Measurements from ENCODE around the gene PXK. TPM values are rescaled to one million over a fixed set of nuclear protein-coding genes. Genes with fewer than 3 reads are reported as not detected.

The PXK gene
- total and polyA plus RNA-seq, 4 donors: 6.0 to 15.9 (median 12.6) TPM

- WGBS: 89% methylated on average over 8 of the region's 8 CpGs
- H3K9me3 ChIP-seq (ENCODE audit: control insufficient read depth in 4 of 4, low read length in 3 of 4): no peaks in the 10 kb centered on the region
- H3K9ac ChIP-seq (ENCODE audit: low read depth in 1 of 2, low read length in 2 of 2): no peak overlapping the region
- no peak overlapping the region for H3K27ac ChIP-seq (ENCODE audit: low read depth in 1 of 2, low read length in 2 of 2)
- H3K4me1 ChIP-seq (ENCODE audit: control insufficient read depth in 4 of 4, insufficient read depth in 4 of 4, low read length in 3 of 4): no peaks in the 10 kb centered on the region
- DNase-seq (ENCODE audit: low spot score): no peak
- TF ChIP-seq SP1 (IDR thresholded peaks at IDR 0.05) (no peak), FOXA1 (IDR thresholded peaks at IDR 0.05) (no peak), NR2F2 (IDR thresholded peaks at IDR 0.05) (no peak), RAD21 (IDR thresholded peaks at IDR 0.05) (no peak), ZBTB33 (IDR thresholded peaks at IDR 0.05) (no peak), TAF1 (conservative IDR thresholded peaks at IDR 0.05) (no peak), YY1 (IDR thresholded peaks at IDR 0.05) (no peak)
- H3K36me3 ChIP-seq (ENCODE audit: control insufficient read depth in 4 of 4, insufficient read depth in 3 of 4, low read depth in 1 of 4, low read length in 3 of 4): no peaks in the 10 kb centered on the region
- no peaks in the 10 kb centered on the region for H3K27me3 ChIP-seq (ENCODE audit: control insufficient read depth in 4 of 4, insufficient read depth in 4 of 4, low read length in 3 of 4)
- no peak overlapping the region for H3K4me3 ChIP-seq (ENCODE audit: low read depth in 1 of 3, low read length in 3 of 3)
These were observed 22.5 kb downstream of the PXK start for GRCh38 chr3:58355179-58355578.

- DNase-seq (ENCODE audit: low spot score): no peak
- Histone ChIP-seq H3K9ac (ENCODE audit: low read depth in 1 of 2, low read length in 2 of 2) (no peak overlapping the region), H3K4me3 (ENCODE audit: low read depth in 1 of 3, low read length in 3 of 3) (no peak overlapping the region), H3K9me3 (ENCODE audit: control insufficient read depth in 4 of 4, low read length in 3 of 4) (no peaks in the 10 kb centered on the region), H3K36me3 (ENCODE audit: control insufficient read depth in 4 of 4, insufficient read depth in 3 of 4, low read depth in 1 of 4, low read length in 3 of 4) (no peaks in the 10 kb centered on the region), H3K27me3 (ENCODE audit: control insufficient read depth in 4 of 4, insufficient read depth in 4 of 4, low read length in 3 of 4) (no peaks in the 10 kb centered on the region), H3K27ac (ENCODE audit: low read depth in 1 of 2, low read length in 2 of 2) (no peak overlapping the region), H3K4me1 (ENCODE audit: control insufficient read depth in 4 of 4, insufficient read depth in 4 of 4, low read length in 3 of 4) (no peaks in the 10 kb centered on the region)
- TF ChIP-seq SP1 (IDR thresholded peaks at IDR 0.05): no peak
- TF ChIP-seq JUND (IDR thresholded peaks at IDR 0.05): no peak
- no peak for TF ChIP-seq ATF3 (IDR thresholded peaks at IDR 0.05)
- TF ChIP-seq YY1 (IDR thresholded peaks at IDR 0.05): no peak
- TF ChIP-seq CTCF (IDR thresholded peaks at IDR 0.05; ENCODE audit: low read depth, low read length, missing input control): no peak
- TF ChIP-seq MAX (IDR thresholded peaks at IDR 0.05): no peak
- TF ChIP-seq GABPA (IDR thresholded peaks at IDR 0.05 in 1 of 2, conservative IDR thresholded peaks at IDR 0.05 in 1 of 2): no peak
- TF ChIP-seq RAD21 (IDR thresholded peaks at IDR 0.05): no peak
- no peak for TF ChIP-seq EGR1 (IDR thresholded peaks at IDR 0.05; ENCODE audit: low read depth in 2 of 2)
- TF ChIP-seq FOXA1 (IDR thresholded peaks at IDR 0.05): no peak
- no peak for TF ChIP-seq RXRA (IDR thresholded peaks at IDR 0.05)
- no peak for TF ChIP-seq NR2F2 (IDR thresholded peaks at IDR 0.05)
- no peak for TF ChIP-seq HNF4A (conservative IDR thresholded peaks at IDR 0.05)
- TF ChIP-seq HNF4G (IDR thresholded peaks at IDR 0.05): no peak
- TF ChIP-seq TAF1 (conservative IDR thresholded peaks at IDR 0.05): no peak
- TF ChIP-seq ZBTB33 (IDR thresholded peaks at IDR 0.05): no peak
- 69% methylated on average over 4 of the region's 4 CpGs for WGBS
These were observed 23.4 kb downstream of the PXK start for GRCh38 chr3:58356054-58356453.
